UCSD-AML1 (cell line): ENCODE data around the gene SLC6A11.

ENCODE experiments used
- DNase-seq: peaks from one replicate; lab custom pipeline; 2025; ENCODE audit not compliant: unreplicated experiment; lab: John Stamatoyannopoulos, UW

Gene SLC6A11

DNA sequence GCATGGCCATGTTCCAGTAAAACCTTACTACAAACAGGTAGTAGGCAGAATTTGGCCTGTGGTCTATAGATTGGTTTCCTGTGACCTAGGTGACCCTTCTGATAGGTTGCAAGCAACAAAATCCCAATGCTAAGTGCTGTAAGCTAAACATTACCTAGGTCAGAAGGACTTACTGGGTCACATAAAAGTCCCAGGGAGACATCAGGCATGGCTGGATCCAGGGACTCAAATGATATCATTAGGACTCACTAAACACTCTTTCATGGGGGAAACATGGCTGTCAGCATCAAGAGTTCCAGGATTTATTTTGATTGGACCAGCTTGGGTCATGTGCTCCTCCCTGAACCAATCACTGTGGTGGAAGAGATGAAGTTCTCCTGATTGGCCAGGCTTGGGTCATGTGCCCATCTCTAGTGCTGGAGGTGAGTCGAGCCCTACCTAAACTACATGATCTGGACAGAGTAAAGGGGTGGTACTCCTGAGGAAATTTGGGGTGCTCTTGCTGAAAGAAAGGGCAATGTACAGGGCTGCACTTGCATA, 159.7 kb downstream of the SLC6A11 start:
- no peak for DNase-seq

- DNase-seq = no peak
Measured at GRCh38 chr3:10976770-10977169, 160.7 kb downstream of the SLC6A11 start.

GRCh38 chr3:10977892-10978510, 162.0 kb downstream of the SLC6A11 start:
- no peak for DNase-seq

- no peak for DNase-seq
Measured at GRCh38 chr3:10978956-10979355, 162.9 kb downstream of the SLC6A11 start.

DNA sequence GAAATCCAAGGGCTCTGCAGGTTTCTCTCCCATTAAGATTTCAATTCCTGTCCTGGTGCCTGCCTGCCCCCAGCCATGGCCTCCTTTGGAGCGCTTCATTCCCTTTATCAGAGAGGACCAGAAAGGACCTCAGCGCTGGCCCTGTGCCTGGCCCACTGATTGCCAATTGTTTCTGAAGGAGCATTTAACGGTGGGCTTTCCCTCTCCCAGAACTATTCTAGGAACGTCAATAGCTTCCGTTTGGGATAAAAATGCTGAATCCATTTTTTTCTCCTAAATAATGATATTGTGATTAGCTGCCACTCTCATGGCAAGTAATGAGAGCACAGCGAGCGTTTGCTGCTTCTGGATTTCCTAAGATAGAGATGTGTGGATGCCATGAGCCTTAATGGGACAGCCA, 164.3 kb downstream of the SLC6A11 start:
- DNase-seq = no peak

DNA sequence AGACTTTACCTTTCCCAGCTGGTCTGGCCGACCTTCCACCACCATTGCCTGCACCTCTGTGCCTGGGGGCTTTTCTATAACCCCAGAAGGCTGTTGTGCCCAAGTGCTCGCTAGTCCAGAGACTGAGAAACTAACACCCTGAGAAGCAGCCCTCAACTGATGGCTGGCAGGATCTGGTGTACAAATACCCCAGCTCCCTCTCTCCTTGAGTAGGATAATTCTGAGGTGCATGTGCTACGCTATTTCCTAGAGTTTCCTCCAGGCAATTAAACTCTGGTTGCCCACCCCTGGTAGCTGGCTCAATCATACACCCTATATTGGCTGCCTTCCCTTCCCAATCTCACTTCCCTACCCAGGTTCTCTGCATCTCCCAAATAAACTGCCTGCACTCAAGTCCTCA, 165.0 kb downstream of the SLC6A11 start:
- DNase-seq = no peak

DNA sequence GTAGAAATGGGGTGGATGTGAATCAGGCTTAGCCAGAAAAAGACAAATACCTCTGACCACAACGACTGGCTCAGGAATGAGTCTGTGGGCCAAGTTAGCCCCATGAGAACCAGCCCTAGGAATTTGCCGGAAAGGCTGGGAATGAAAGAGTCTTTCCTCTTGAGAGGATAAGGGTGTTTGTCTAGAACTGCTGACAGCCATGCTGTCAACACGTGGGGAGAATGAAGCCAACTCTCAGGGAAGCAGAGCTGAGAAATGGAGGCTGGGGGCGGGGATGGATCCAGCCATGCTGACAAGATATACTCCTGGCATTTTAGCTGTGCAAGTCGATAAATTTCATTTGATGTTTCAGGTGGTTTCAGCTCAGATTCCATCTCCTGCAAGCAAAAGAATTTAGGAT, 165.9 kb downstream of the SLC6A11 start:
- no peak for DNase-seq

- no peak for DNase-seq
Measured at GRCh38 chr3:10982782-10983181, 166.8 kb downstream of the SLC6A11 start.

- DNase-seq = no peak
Measured at GRCh38 chr3:10983219-10983916, 167.3 kb downstream of the SLC6A11 start.

DNA sequence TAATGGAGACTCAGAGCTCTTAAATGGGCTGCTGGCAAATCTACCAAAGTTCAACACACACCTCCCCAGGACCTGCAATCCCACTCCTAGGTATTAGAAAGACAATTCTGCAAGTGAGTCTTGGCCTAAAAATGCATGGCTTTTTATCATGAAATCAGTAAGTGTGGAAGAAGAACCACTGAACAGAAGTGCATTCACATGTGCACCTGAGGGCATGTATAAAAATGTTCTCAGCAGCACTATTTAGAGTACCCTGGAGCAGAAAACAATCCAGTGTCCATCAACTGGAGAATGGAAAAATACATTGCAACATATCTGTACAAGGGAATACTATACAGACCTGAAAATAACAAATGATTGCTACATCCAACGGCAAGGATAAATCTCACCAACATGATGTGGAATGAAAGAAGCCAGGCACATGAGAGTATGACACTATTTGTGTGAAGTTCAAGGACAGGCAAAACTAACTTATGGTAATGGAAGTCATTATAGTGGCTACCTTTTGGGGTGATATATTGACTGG, 168.4 kb downstream of the SLC6A11 start:
- DNase-seq = no peak

GRCh38 chr3:10985181-10985580, 169.2 kb downstream of the SLC6A11 start:
- no peak for DNase-seq

- no peak for DNase-seq
Measured at GRCh38 chr3:10986592-10986991, 170.6 kb downstream of the SLC6A11 start.

GRCh38 chr3:10988001-10988665, 172.1 kb downstream of the SLC6A11 start:
- no peak for DNase-seq

GRCh38 chr3:10988991-10989484, 173.0 kb downstream of the SLC6A11 start:
- DNase-seq = no peak
